HL-60 (cell line): ENCODE measurements around the gene MRPL28.
"Not testable (repeated sequence)": the region's sequence is repeated elsewhere in the genome, so short reads cannot be mapped to it uniquely, and the experiment has no call there.

Experiments
- DNase-seq, 2 experiments: peaks; one replicate each; pipeline ENCODE4 v3.0.0-alpha.2; 2010 to 2020; ENCODE audit warnings: low read depth in 1 of 2, low spot score in 1 of 2
- H3K27ac ChIP-seq: fragments of 250-450 bp; sonication (Bioruptor Pico); replicated peaks from 2 replicates; pipeline ENCODE4 v1.5.1; 2020; ENCODE audit warnings: mild to moderate bottlenecking, moderate library complexity
- H3K27me3 ChIP-seq: fragments of 250-450 bp; sonication (Bioruptor Pico); 2 replicates; pipeline ENCODE4 v1.5.1; 2021; ENCODE audit warnings: mild to moderate bottlenecking, moderate library complexity; ENCODE audit not compliant: insufficient read depth, poor library complexity, severe bottlenecking
- H3K4me3 ChIP-seq: replicated peaks from 2 replicates; pipeline ENCODE4 v1.5.1; 2011; ENCODE audit warnings: mild to moderate bottlenecking, control low read depth, low read length; ENCODE audit not compliant: insufficient read depth
- GABPA ChIP-seq: IDR thresholded peaks from 2 replicates; pipeline ENCODE4 v1.6.1; 2012; ENCODE audit warnings: low read depth
- POLR2AphosphoS5 ChIP-seq: IDR thresholded peaks from 2 replicates; pipeline ENCODE4 v1.6.1; 2012; ENCODE audit warnings: low read depth
- SPI1 ChIP-seq: IDR thresholded peaks from 2 replicates; pipeline ENCODE4 v1.6.1; 2012; ENCODE audit warnings: low read depth, mild to moderate bottlenecking, borderline replicate concordance
- TF ChIP-seq, protein P1 (sequence below): IDR thresholded peaks from one replicate; pipeline ENCODE4 v1.5.1; 2011; ENCODE audit warnings: low read length, control low read depth, inconsistent platforms; ENCODE audit not compliant: insufficient read depth
- TF ChIP-seq, protein P2 (sequence below): IDR thresholded peaks from 2 replicates; pipeline ENCODE4 v1.6.1; 2012; ENCODE audit warnings: low read depth; ENCODE audit not compliant: insufficient replicate concordance

The MRPL28 gene

DNA sequence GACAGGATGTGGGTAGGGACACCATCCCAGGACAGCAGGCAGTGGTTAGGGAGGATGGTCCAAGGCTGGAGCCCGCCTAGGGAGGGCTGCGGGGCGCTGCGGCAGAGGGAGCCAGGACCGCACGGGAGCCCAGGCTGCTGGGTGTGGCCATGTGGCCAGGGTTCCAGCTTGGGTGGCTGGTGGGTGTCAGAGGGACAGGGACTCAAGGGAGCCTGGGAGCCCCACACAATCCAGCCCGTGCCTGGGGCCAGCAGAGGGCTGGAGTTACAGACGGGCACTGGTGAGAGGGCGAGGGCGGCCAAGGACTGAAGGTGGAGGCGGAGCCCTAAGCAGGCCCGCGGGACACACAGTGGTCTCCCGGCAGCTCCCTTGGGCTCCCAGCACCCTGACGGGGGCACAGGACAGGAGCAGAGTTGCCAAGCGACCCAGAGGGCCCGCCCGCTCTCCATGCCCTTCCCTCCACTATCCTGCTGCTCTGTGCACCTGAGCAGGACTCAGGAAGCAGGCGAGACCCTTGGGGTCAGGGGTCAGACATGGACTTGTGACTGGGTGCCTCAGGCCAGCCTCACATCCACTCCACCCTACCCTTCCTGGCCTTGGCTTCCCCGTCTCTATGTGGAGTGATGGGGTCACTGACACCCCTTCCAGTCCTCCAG lies 7.1 kb downstream of the MRPL28 start:
- DNase-seq, result no peak

DNA sequence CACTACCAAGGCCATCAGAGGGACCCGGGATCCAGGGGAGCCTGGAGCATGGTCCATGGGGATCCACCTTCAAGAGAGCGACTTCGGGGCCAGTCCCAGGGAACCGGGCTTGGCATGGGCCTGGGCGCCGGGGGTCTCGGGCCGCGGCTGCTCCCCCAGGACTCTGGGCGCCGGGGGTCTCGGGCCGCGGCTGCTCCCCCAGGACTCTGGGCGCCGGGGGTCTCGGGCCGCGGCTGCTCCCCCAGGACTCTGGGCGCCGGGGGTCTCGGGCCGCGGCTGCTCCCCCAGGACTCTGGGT lies 7.7 kb downstream of the MRPL28 start:
- not testable (repeated sequence) for H3K27me3 ChIP-seq, H3K4me3 ChIP-seq, DNase-seq, H3K27ac ChIP-seq

More for the DNA sequence above, 7.1 kb downstream of the MRPL28 start:
- TF ChIP-seq SPI1 (no peak), GABPA (no peak)
- no peak overlapping the region for H3K4me3 ChIP-seq
- H3K27ac ChIP-seq, result no peak overlapping the region
- H3K27me3 ChIP-seq, result no peaks in the 10 kb centered on the region

DNA sequence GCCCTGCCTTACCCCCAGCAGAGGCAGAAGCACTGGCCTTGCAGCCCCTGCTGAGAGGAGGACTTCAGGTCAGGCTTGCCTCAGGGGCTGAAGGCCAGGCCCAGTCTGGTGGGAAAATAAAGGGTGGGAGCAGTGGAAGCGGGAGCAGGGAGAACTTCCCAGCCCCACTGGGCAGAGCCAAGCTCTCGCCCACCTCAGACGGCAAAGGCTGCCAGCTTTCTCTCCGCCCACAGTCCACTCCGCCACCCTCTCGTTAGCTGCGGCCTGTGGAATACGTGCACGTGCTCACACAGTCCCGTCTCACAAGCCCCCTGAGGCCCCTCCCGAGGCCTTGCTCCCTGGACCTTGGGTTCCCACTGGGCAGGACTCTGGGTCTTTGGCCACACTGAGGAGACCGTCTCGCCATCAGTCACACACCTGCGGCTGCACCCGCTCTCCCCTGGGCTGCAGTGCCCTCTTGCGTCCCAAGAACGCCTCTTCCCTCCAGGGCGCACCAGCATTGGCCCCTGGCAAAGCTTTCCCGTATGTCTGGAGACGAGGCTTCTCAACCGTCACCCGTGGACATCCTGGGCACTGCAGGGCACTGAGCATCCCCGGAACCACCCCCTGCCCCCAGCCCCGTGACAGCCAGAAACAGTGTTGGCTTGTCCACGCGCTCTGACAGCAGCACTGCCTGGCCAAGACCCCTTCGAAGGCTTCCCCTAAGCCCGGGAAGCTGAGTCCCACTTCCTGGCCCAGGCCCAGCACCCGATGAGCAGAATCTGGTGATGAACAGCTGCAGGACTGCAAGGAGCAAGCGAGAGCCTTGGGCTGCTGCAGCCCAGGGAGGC lies 8.3 kb downstream of the MRPL28 start:
- TF ChIP-seq, protein P1, sequence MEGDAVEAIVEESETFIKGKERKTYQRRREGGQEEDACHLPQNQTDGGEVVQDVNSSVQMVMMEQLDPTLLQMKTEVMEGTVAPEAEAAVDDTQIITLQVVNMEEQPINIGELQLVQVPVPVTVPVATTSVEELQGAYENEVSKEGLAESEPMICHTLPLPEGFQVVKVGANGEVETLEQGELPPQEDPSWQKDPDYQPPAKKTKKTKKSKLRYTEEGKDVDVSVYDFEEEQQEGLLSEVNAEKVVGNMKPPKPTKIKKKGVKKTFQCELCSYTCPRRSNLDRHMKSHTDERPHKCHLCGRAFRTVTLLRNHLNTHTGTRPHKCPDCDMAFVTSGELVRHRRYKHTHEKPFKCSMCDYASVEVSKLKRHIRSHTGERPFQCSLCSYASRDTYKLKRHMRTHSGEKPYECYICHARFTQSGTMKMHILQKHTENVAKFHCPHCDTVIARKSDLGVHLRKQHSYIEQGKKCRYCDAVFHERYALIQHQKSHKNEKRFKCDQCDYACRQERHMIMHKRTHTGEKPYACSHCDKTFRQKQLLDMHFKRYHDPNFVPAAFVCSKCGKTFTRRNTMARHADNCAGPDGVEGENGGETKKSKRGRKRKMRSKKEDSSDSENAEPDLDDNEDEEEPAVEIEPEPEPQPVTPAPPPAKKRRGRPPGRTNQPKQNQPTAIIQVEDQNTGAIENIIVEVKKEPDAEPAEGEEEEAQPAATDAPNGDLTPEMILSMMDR, result peak; percentile 92
- TF ChIP-seq SPI1, result no peak
- TF ChIP-seq, protein P2, sequence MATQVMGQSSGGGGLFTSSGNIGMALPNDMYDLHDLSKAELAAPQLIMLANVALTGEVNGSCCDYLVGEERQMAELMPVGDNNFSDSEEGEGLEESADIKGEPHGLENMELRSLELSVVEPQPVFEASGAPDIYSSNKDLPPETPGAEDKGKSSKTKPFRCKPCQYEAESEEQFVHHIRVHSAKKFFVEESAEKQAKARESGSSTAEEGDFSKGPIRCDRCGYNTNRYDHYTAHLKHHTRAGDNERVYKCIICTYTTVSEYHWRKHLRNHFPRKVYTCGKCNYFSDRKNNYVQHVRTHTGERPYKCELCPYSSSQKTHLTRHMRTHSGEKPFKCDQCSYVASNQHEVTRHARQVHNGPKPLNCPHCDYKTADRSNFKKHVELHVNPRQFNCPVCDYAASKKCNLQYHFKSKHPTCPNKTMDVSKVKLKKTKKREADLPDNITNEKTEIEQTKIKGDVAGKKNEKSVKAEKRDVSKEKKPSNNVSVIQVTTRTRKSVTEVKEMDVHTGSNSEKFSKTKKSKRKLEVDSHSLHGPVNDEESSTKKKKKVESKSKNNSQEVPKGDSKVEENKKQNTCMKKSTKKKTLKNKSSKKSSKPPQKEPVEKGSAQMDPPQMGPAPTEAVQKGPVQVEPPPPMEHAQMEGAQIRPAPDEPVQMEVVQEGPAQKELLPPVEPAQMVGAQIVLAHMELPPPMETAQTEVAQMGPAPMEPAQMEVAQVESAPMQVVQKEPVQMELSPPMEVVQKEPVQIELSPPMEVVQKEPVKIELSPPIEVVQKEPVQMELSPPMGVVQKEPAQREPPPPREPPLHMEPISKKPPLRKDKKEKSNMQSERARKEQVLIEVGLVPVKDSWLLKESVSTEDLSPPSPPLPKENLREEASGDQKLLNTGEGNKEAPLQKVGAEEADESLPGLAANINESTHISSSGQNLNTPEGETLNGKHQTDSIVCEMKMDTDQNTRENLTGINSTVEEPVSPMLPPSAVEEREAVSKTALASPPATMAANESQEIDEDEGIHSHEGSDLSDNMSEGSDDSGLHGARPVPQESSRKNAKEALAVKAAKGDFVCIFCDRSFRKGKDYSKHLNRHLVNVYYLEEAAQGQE, result no peak
- no peak for TF ChIP-seq GABPA
- TF ChIP-seq POLR2AphosphoS5, result no peak
- H3K4me3 ChIP-seq, result no peak overlapping the region
- peak in 1 of 2 experiments; percentile 84 for DNase-seq
- no peak overlapping the region for H3K27ac ChIP-seq
- no peaks in the 10 kb centered on the region for H3K27me3 ChIP-seq

DNA sequence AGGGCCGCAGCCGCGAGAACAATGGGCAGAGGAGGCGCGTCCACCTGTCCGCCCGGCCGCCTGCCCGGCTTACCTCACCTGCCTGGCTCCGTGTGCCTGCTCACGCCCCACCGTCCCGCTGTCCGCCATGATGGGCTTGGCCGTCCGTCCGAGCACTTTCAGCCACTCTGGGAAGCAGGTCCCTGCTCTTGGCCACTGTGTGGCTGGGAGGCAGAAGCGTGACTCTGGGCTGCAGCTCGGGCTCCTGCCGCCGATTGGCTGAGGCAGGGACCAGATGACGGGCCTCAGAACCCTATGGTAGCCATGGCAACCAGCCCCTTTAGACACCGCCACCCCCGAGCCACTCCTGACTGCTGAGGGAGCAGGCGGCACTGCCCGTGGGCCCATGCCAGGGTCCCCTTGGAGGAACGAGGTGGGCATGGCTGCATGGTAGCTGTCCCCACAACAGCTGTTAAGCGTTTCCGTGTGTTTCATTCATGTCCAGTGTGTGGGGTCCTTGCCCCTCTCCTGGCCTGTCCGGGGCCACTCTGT lies 8.9 kb downstream of the MRPL28 start:
- Histone ChIP-seq H3K27ac (no peak overlapping the region), H3K27me3 (no peaks in the 10 kb centered on the region), H3K4me3 (no peak overlapping the region)
- TF ChIP-seq GABPA, result no peak
- TF ChIP-seq, protein P2, result no peak
- no peak for TF ChIP-seq SPI1
- no peak for TF ChIP-seq POLR2AphosphoS5
- TF ChIP-seq, protein P1, result no peak
- DNase-seq, result no peak
